ENCODE data around the gene PDE8B.
"Not testable (repeated sequence)": the region's sequence is repeated elsewhere in the genome, so short reads cannot be mapped to it uniquely, and the experiment has no call there.

The PDE8B gene

DNA sequence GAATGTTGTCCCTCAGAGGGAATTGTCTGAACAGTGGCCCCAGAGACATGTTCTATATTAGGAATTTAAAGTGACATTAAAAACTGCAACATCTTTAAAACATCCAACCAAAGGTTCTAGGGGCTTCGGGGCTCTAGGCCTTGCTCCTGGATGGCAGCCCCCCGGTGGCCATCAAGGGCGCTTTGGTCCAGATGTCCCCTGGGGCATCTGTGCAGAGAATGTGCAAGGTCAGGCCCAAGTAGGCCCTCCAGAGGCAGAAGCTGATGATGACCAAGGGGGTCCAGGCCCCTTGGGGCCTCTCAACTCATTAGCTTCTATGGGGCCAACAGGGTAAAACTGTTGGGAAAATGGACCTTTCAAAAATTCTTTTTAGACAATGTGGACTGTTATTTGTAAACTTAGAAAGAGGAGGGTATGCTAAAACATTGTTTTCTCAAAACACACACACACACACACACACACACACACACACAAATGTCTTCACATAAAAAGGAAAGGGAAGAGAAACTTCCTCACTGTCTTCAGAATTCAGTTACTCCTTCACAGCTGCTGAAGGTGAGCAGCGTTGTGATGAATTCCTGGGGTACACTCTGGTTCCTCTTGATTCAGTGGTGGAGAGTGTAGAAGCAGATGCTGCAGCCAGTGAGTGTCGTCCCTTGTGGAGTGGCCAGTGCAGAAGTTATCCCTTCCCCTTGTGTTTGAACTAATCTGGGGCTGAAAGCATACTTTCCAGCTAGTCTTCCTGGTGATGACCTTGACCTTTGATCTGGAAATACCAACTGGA, 156.4 kb downstream of the PDE8B start:
- no peak for DNase-seq

- peak in 1 of 2 donors; percentile 13 for DNase-seq
Measured at GRCh38 chr5:77367741-77368140, 157.3 kb downstream of the PDE8B start.

DNA sequence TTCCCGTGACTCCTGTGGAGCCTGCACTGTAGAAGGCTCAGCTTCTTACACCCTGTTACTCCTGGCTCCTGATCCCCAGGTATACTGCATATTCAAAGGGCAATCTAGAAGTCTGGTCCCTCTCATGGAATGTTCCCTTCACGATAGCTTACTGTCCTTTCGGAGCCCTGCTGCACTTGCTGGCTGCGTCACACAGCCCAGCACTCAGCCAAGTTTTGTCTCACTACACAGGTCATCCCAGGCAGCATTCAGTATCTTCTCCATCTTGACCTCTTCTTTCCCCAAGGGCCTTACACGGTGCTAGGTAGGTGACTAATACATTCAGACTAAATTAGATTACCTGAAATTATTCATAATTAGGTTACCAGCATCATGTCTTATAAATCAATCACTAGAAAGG, 157.9 kb downstream of the PDE8B start:
- DNase-seq, result no peak

GRCh38 chr5:77369566-77369965, 159.1 kb downstream of the PDE8B start:
- no peak for DNase-seq

DNA sequence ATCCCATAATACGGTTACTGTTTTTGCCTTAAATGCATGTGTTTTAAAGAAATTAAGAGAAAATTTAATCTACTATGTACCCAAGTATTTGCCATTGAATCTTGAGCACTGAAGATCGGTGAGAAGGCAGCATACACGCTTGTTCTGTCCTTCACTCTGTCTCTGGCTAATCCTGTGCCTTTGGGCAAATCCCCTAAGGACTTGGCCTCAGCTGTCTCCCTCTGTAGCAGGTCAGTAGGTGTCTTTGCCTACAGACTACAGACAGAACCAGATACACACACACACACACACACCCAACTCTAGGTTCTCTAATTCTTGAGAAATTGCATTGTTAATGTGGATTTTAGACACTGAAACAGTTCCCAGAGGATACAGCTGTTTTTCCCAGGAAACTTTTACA, 164.2 kb downstream of the PDE8B start:
- DNase-seq, result no peak

DNA sequence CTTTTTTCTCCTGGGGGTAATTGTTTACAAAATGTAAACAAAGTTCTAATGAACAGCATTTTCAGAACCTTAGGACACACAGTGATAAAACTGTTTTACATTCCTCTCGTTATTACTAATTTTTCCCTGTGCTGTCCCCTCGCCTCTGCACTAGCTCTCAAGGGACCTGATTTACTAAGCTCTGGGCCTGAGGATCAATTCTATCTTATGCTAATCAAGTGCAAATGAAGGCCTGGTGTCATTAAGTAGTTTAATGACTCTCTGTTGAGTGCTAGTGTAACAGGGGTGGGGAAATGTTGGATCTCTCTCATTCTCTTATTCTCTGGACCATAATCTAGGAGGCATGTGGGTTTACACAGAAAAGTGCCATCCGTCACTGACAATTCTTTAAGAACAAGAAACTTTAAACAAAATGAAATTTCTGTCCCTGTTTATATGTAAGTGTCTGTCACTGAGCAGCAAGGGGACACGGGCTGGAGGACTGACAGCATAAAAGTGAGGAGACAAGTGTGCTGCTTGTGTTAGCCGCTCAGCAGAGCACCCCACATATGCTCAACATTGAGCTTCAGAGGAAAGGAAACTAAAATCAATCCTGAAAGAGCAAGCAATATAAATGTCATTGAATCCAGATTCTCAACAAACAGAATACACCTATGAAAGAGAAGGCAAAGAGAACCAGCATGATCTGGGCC, 166.3 kb downstream of the PDE8B start:
- DNase-seq, result no peak

- no peak for DNase-seq
Measured at GRCh38 chr5:77379558-77380061, 169.1 kb downstream of the PDE8B start.

DNA sequence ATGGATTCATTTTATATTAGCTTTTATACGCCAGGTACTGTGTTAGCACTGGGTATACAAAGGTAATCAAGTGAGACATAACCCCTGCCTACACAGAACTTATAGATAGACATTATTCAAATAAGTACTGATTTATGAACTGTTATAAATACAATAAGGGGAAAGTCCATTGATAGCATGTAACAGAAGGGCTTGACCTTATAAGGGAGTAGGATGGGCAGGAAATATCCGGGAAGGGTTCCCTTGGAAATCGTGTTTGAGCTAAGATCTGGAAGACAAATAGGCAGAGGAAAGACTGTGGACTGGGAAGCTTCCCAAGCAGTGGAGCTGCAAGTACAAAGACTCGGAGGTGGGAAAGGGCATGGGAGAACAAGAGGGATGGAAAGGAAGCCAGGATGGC, 170.2 kb downstream of the PDE8B start:
- DNase-seq, result no peak

DNA sequence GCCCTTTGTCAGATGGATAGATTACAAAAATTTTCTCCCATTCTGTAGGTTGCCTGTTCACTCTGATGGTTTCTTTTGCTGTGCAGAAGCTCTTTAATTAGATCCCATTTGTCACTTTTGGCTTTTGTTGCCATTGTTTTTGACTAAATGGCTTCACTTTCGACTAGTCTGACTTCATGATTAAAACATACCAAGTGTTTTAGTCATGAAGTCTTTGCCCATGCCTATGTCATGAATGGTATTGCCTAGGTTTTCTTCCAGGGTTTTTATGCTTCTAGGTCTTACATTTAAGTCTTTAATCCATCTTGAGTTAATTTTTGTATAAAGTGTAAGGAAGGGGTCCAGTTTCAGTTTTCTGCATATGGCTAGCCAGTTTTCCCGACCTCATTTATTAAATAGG, 172.9 kb downstream of the PDE8B start:
- not testable (repeated sequence) for DNase-seq

DNA sequence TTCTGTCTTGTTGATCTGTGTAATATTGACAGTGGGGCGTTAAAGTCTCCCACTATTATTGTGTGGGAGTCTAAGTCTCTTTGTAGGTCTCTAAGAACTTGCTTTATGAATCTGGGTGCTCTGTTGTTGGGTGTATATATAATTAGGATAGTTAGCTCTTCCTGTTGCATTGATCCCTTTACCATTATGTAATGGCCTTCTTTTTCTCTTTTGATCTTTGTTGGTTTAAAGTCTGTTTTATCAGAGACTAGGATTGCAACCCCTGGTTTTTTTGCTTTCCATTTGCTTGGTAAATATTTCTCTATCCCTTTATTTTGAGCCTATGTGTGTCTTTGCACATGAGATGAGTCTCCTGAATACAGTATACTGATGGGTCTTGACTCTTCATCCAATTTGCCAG, 175.9 kb downstream of the PDE8B start:
- DNase-seq, result not testable (repeated sequence)

- DNase-seq, result no peak
Measured at GRCh38 chr5:77389746-77390145, 179.3 kb downstream of the PDE8B start.

- DNase-seq, result no peak
Measured at GRCh38 chr5:77390221-77390620, 179.7 kb downstream of the PDE8B start.

- DNase-seq, result no peak
Measured at GRCh38 chr5:77390795-77391194, 180.3 kb downstream of the PDE8B start.

DNA sequence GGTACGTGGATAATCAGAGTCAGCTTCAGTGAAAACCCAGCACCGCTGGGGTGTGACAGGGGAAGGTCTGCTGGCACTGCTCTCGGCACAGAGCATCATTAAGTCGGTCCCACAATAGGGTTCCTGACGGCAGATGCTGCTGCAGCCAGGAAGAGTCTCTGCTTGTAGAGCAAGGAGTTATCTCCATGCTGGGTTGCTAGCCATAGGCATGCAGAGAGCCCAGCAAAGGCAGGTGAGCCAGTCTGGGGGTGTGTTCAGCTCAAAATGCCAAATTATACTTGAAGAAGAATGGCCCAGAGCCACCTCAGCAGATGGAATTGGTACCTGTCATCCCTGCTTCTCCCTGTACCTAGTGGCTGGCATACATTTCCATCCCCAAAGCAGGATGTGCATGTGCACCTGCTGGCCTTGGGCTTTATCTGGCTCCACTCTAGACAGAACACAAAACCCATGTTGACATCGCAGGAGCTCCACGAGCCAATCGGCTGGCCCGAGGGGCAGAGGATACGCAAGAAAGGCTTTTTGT, 180.8 kb downstream of the PDE8B start:
- DNase-seq, result no peak

GRCh38 chr5:77394064-77394715, 183.7 kb downstream of the PDE8B start:
- DNase-seq, result no peak

DNA sequence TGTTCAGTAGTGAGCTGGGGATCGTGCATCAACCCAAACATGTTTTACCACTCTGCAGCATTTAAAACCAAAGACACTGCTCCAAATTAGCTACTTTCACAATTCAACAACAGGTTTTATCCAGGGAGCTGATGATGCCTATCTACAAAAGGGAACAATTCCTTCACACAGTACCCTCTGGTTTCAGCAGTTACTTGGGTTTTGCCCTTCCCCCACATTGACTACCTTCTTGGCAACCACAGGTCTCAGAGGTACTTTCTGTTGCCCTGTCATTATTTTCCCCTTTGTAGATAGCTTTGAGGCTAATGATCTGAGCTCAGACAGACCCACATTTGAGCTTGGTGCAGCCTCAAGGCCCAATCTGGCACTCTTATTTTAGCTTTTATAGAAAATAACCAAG, 185.5 kb downstream of the PDE8B start:
- no peak for DNase-seq

- DNase-seq, result no peak
Measured at GRCh38 chr5:77397686-77398292, 187.3 kb downstream of the PDE8B start.

GRCh38 chr5:77398458-77398857, 188.0 kb downstream of the PDE8B start:
- no peak for DNase-seq

DNA sequence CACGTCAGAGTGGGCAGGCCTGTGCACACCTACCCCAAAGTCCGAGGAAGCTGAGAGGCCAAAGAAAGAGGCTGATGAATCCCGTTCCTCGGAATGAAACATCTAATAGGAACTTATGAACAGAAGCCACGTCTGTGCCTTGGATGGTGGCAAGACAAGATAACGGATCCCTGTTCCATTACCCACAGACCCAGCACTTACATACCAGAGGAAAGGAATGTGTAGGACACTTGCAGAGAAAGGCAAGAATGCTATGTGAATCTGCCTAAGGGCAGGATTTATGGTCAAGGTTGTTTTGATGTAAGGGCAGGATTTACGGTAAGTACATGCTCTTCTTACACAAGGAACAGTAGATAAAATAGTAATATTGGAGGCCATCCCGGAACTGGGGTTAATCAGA, 188.4 kb downstream of the PDE8B start:
- no peak for DNase-seq

GRCh38 chr5:77400645-77401044, 190.2 kb downstream of the PDE8B start:
- DNase-seq, result peak; percentile 74 to 83

DNA sequence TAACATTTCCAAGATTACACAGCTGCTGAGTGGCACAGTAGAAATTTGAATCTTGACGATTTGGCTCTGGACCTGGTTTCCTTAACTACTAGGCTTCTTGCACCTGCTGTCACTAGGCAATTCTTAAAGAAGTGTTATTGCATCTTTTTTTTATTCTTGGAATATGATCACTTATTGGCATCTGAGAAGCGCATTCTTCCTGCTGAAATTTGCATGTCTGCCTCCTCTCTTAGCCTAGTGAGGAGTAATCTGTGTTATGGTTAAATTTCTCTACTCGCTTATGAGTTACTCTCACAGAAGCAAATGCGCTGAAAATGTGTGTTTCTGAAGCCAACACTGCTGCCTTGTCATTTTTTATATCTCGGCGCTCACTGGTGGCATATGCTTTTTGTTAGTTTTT, 192.3 kb downstream of the PDE8B start:
- no peak for DNase-seq

- DNase-seq, result no peak
Measured at GRCh38 chr5:77407152-77407551, 196.7 kb downstream of the PDE8B start.

Data from inflammatory macrophage treated with lipopolysaccharide for 1 hour (primary cell).